ENCODE data around the gene THADA.

Gene THADA

GRCh38 chr2:43210467-43211303, 385.2 kb downstream of the THADA start:
- no peaks in the 10 kb centered on the region for H3K9me3 ChIP-seq (ENCODE audit: insufficient read depth, low read length)
- no peak overlapping the region for H3K9ac ChIP-seq (ENCODE audit: low read length)
- H3K4me3 ChIP-seq (ENCODE audit: insufficient read depth, low read length, poor library complexity, severe bottlenecking): no peak overlapping the region
- H2AFZ ChIP-seq (ENCODE audit: low read depth, low read length, severe bottlenecking): no peak overlapping the region
- no peaks in the 10 kb centered on the region for H3K9me2 ChIP-seq (replicated peaks; ENCODE audit: insufficient read depth, low read length)
- no peak overlapping the region for H3K27ac ChIP-seq (ENCODE audit: low read depth, low read length)
- H3F3A ChIP-seq (ENCODE audit: insufficient read depth): no peaks in the 10 kb centered on the region
- H3K79me2 ChIP-seq (ENCODE audit: insufficient read depth, low read length): no peaks in the 10 kb centered on the region
- no peak overlapping the region for H3K4me2 ChIP-seq (ENCODE audit: low read depth, low read length, poor library complexity, severe bottlenecking)
- H4K20me1 ChIP-seq (ENCODE audit: low read depth, low read length): no peaks in the 10 kb centered on the region
- H3K27me3 ChIP-seq (ENCODE audit: low read length): no peaks in the 10 kb centered on the region
- no peaks in the 10 kb centered on the region for H3K36me3 ChIP-seq (ENCODE audit: low read length)
- no peak for TF ChIP-seq CTCF (IDR thresholded peaks at IDR 0.05; ENCODE audit: insufficient read depth, low read length, poor library complexity, severe bottlenecking)
- no peak for TF ChIP-seq EZH2phosphoT487 (conservative IDR thresholded peaks at IDR 0.05; ENCODE audit: low read length)

- H4K20me1 ChIP-seq (ENCODE audit: low read depth, low read length): no peaks in the 10 kb centered on the region
- no peak overlapping the region for H3K4me2 ChIP-seq (ENCODE audit: low read depth, low read length, poor library complexity, severe bottlenecking)
- no peaks in the 10 kb centered on the region for H3K79me2 ChIP-seq (ENCODE audit: insufficient read depth, low read length)
- no peak overlapping the region for H3K9ac ChIP-seq (ENCODE audit: low read length)
- TF ChIP-seq CTCF (IDR thresholded peaks at IDR 0.05; ENCODE audit: insufficient read depth, low read length, poor library complexity, severe bottlenecking) (no peak), EZH2phosphoT487 (conservative IDR thresholded peaks at IDR 0.05; ENCODE audit: low read length) (no peak)
- H3K36me3 ChIP-seq (ENCODE audit: low read length): no peaks in the 10 kb centered on the region
- no peaks in the 10 kb centered on the region for H3K9me3 ChIP-seq (ENCODE audit: insufficient read depth, low read length)
- no peaks in the 10 kb centered on the region for H3F3A ChIP-seq (ENCODE audit: insufficient read depth)
- H3K4me3 ChIP-seq (ENCODE audit: insufficient read depth, low read length, poor library complexity, severe bottlenecking): no peak overlapping the region
- H3K9me2 ChIP-seq (replicated peaks; ENCODE audit: insufficient read depth, low read length): no peaks in the 10 kb centered on the region
- H2AFZ ChIP-seq (ENCODE audit: low read depth, low read length, severe bottlenecking): no peak overlapping the region
- no peaks in the 10 kb centered on the region for H3K27me3 ChIP-seq (ENCODE audit: low read length)
- H3K27ac ChIP-seq (ENCODE audit: low read depth, low read length): no peak overlapping the region
These were observed 385.7 kb downstream of the THADA start for GRCh38 chr2:43210125-43210466.

GRCh38 chr2:43209204-43209717, 386.6 kb downstream of the THADA start:
- Histone ChIP-seq H2AFZ (ENCODE audit: low read depth, low read length, severe bottlenecking) (no peak overlapping the region), H4K20me1 (ENCODE audit: low read depth, low read length) (no peaks in the 10 kb centered on the region), H3K79me2 (ENCODE audit: insufficient read depth, low read length) (no peaks in the 10 kb centered on the region), H3K9ac (ENCODE audit: low read length) (no peak overlapping the region), H3F3A (ENCODE audit: insufficient read depth) (no peaks in the 10 kb centered on the region), H3K27ac (ENCODE audit: low read depth, low read length) (no peak overlapping the region), H3K4me3 (ENCODE audit: insufficient read depth, low read length, poor library complexity, severe bottlenecking) (no peak overlapping the region), H3K9me2 (replicated peaks; ENCODE audit: insufficient read depth, low read length) (no peaks in the 10 kb centered on the region), H3K4me2 (ENCODE audit: low read depth, low read length, poor library complexity, severe bottlenecking) (no peak overlapping the region), H3K9me3 (ENCODE audit: insufficient read depth, low read length) (no peaks in the 10 kb centered on the region), H3K36me3 (ENCODE audit: low read length) (no peaks in the 10 kb centered on the region), H3K27me3 (ENCODE audit: low read length) (no peaks in the 10 kb centered on the region)
- TF ChIP-seq CTCF (IDR thresholded peaks at IDR 0.05; ENCODE audit: insufficient read depth, low read length, poor library complexity, severe bottlenecking): no peak
- no peak for TF ChIP-seq EZH2phosphoT487 (conservative IDR thresholded peaks at IDR 0.05; ENCODE audit: low read length)
